Retinal pigment epithelial cell (primary cell): ENCODE data around the gene PDGFD.
A peak's percentile ranks its signal among the peaks of the same experiment; 100 is the strongest.

Experiments
- DNase-seq: peaks from one replicate; pipeline ENCODE4 v3.0.0-alpha.2; 2010; ENCODE audit warnings: low read depth
- H3K4me3 ChIP-seq: 2 replicates; pipeline ENCODE4 v1.5.1; 2011; ENCODE audit warnings: mild to moderate bottlenecking, low read length, control low read depth, moderate library complexity
- CTCF ChIP-seq: conservative IDR thresholded peaks from 2 replicates; pipeline ENCODE4 v1.5.1; 2011; ENCODE audit warnings: low read depth, low read length, control low read depth, inconsistent platforms

PDGFD gene

GRCh38 chr11:103881584-103881983 is 282.4 kb downstream of the PDGFD start:
- no peak for TF ChIP-seq CTCF
- H3K4me3 ChIP-seq, result no peak overlapping the region
- peak; percentile 62 for DNase-seq

- H3K4me3 ChIP-seq, result no peak overlapping the region
- TF ChIP-seq CTCF, result no peak
- DNase-seq, result no peak
Observed at GRCh38 chr11:103880968-103881367, 283.0 kb downstream of the PDGFD start.

- TF ChIP-seq CTCF, result no peak
- no peak overlapping the region for H3K4me3 ChIP-seq
- no peak for DNase-seq
Observed at GRCh38 chr11:103878646-103879045, 285.3 kb downstream of the PDGFD start.

GRCh38 chr11:103877221-103877620 is 286.7 kb downstream of the PDGFD start:
- no peak for TF ChIP-seq CTCF
- DNase-seq, result no peak
- no peak overlapping the region for H3K4me3 ChIP-seq

- H3K4me3 ChIP-seq, result no peak overlapping the region
- DNase-seq, result no peak
- TF ChIP-seq CTCF, result no peak
Observed at GRCh38 chr11:103875855-103876510, 288.0 kb downstream of the PDGFD start.

- DNase-seq, result no peak
- no peak overlapping the region for H3K4me3 ChIP-seq
- TF ChIP-seq CTCF, result no peak
Observed at GRCh38 chr11:103872748-103873147, 291.2 kb downstream of the PDGFD start.

GRCh38 chr11:103871923-103872551 is 291.9 kb downstream of the PDGFD start:
- no peak overlapping the region for H3K4me3 ChIP-seq
- DNase-seq, result no peak
- no peak for TF ChIP-seq CTCF
